Small intestine (tissue), 7 donors: ENCODE data around the gene RAB6C. TPM values are rescaled to one million over a fixed set of nuclear protein-coding genes. Genes with fewer than 3 reads are reported as not detected.
"Not testable (repeated sequence)": the region's sequence is repeated elsewhere in the genome, so short reads cannot be mapped to it uniquely, and the experiment has no call there.

Source experiments
- DNase-seq, 2 donors: peaks; one replicate each; pipeline versions ENCODE4 v3.0.0 to v3.0.0-alpha.2; 2013
- FAIRE-seq: peaks from 2 replicates; lab custom pipeline; 2012; peaks lifted over from hg19 to GRCh38; lab: Jason Lieb, UNC
- H3K27ac ChIP-seq, 3 donors: one replicate each; pipeline ENCODE4 v1.5.1; 2013; ENCODE audit warnings: low read length in 2 of 3, mild to moderate bottlenecking in 2 of 3, control low read depth in 1 of 3, inconsistent platforms in 1 of 3, low read depth in 1 of 3, moderate library complexity in 1 of 3
- H3K27me3 ChIP-seq, 3 donors: one replicate each; pipeline ENCODE4 v1.6.1; 2013; ENCODE audit warnings: low read length in 3 of 3, inconsistent platforms in 1 of 3; ENCODE audit not compliant: control insufficient read depth in 3 of 3, insufficient read depth in 3 of 3
- H3K36me3 ChIP-seq, 3 donors: one replicate each; pipeline ENCODE4 v1.6.1; 2013; ENCODE audit warnings: low read length in 3 of 3, inconsistent platforms in 1 of 3, low read depth in 1 of 3, mild to moderate bottlenecking in 1 of 3, moderate library complexity in 1 of 3; ENCODE audit not compliant: control insufficient read depth in 3 of 3, insufficient read depth in 2 of 3
- H3K4me1 ChIP-seq, 3 donors: one replicate each; pipeline ENCODE4 v1.6.1; 2013; ENCODE audit warnings: low read length in 2 of 3, inconsistent platforms in 1 of 3, low read depth in 1 of 3, mild to moderate bottlenecking in 1 of 3, moderate library complexity in 1 of 3; ENCODE audit not compliant: control insufficient read depth in 3 of 3, insufficient read depth in 2 of 3
- H3K4me3 ChIP-seq, 3 donors: one replicate each; pipeline ENCODE4 v1.5.1; 2013; ENCODE audit warnings: low read length in 3 of 3, control low read depth in 1 of 3, inconsistent platforms in 1 of 3, low read depth in 1 of 3, mild to moderate bottlenecking in 1 of 3, moderate library complexity in 1 of 3
- H3K9me3 ChIP-seq, 2 donors: one replicate each; pipeline ENCODE4 v1.6.1; 2013; ENCODE audit warnings: low read depth in 1 of 2, low read length in 1 of 2; ENCODE audit not compliant: control insufficient read depth in 2 of 2, insufficient read depth in 1 of 2
- WGBS, 3 donors: extraction: QIAGEN DNeasy Blood & Tissue Kit; methylation state at CpG; one replicate each; pipeline ENCODE4 v1.1.7; 2013; 5-methylcytosine and 5-hydroxymethylcytosine counted together
- polyA plus RNA-seq, 4 donors: library from polyadenylated mRNA; stranded (reverse) in 3 of 4; unstranded in 1 of 4; fragments of 200-250 nt in 3 of 4; fragments of 120-200 nt in 1 of 4; gene quantifications; one replicate each; pipeline versions ENCODE4 v1.2.1 to v1.2.3, GENCODE V29; 2013
- donor health status: healthy with polysubstance abuse.
- donor health status: control.
- donor health status: control.
- donor health status: Bipolar disorder and iron deficiency.
- donor health status: healthy.

Gene RAB6C
- polyA plus RNA-seq, 4 donors = 0.07 to 0.09 TPM; not detected in 2

- WGBS, 3 donors = 67 to 74% (median 70%) methylated on average over 6 of the region's 6 CpGs
- not testable (repeated sequence) for H3K4me1 ChIP-seq, H3K27ac ChIP-seq, H3K36me3 ChIP-seq, DNase-seq, H3K9me3 ChIP-seq, FAIRE-seq, H3K4me3 ChIP-seq, H3K27me3 ChIP-seq
Measured at GRCh38 chr2:129998771-129999170, 19.3 kb downstream of the RAB6C start.

DNA sequence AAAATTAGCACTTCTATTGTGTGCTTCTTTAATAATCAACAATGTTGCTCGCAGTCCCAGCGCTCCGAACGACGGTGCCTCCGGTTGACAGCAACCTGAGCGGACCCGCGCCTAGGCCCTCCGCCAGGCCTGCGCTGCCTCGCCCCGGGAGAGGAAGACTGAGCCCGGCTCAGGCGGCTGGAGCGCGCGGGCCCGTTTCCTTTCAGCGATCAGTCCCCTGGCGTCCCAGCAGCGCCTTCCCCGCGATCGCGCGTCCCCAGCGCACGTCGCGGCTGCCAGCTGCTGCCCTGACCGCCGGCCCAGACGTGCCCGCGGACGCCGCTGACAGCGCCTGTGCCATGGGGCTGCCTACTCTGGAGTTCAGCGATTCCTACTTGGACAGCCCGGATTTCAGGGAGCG is 26.4 kb downstream of the RAB6C start:
- not testable (repeated sequence) for H3K4me3 ChIP-seq, H3K9me3 ChIP-seq, FAIRE-seq, H3K27ac ChIP-seq, H3K36me3 ChIP-seq, H3K4me1 ChIP-seq, DNase-seq, H3K27me3 ChIP-seq
- WGBS, 3 donors = 9 to 28% (median 24%) methylated on average over 25 to 39 of the region's 42 CpGs

DNA sequence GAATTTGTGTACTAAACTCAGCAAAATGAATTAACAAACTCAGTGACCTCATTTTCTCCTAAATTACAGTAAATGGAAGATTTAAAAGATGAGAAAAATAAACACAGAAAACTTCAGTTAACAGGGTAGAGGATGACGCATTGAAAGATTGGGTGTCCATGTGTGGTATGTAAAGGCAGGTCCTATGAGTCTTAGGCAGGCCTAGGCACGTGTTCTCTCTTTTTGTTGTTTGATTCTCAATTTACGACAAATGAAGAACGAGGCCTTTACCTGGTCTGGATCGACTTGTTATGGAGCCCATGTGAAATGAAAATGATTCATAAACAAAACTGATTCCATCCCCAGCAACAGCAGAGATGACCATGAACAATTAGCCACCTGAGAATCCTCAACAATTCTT is 37.2 kb downstream of the RAB6C start:
- H3K4me1 ChIP-seq, H3K36me3 ChIP-seq, H3K4me3 ChIP-seq, DNase-seq, H3K27me3 ChIP-seq, H3K9me3 ChIP-seq, H3K27ac ChIP-seq, FAIRE-seq: not testable (repeated sequence)
- 56 to 83% (median 60%) methylated on average over 5 of the region's 5 CpGs for WGBS, 3 donors

DNA sequence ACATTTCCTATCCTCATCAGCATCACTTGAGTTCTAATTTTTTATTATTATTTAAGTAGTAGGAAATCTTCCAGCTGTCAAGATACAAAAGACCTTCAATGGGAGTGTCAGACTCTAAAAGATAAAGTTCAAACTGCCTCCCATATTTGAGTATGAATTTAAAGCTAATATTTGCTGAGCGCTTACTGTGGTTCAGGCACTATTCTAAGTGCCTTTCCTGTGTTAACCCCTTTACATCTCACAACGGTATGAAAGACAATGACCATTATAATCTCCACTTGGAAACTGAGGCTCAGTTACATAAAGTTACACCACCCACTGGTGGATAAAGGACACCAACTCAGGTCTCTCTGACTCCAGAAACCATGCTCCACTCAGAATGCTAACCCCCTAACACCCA is 39.9 kb downstream of the RAB6C start:
- FAIRE-seq = no peak
- Histone ChIP-seq H3K27me3 (peaks cover 0 to 2% (median 0%) of the 10 kb centered on the region in 3 donors), H3K36me3 (no peaks in the 10 kb centered on the region), H3K4me3 (no peak overlapping the region), H3K9me3 (peaks cover 0 to 6% of the 10 kb centered on the region in 2 donors), H3K27ac (no peak overlapping the region), H3K4me1 (no peaks in the 10 kb centered on the region)
- no peak for DNase-seq
- 32 to 63% (median 57%) methylated on average over 2 of the region's 2 CpGs for WGBS, 3 donors

- WGBS, 3 donors = 4 to 15% (median 11%) methylated on average over 1 of the region's 1 CpG
- FAIRE-seq, H3K9me3 ChIP-seq, H3K36me3 ChIP-seq, H3K27ac ChIP-seq, DNase-seq, H3K4me1 ChIP-seq, H3K4me3 ChIP-seq, H3K27me3 ChIP-seq: not testable (repeated sequence)
Measured at GRCh38 chr2:130020069-130020468, 40.6 kb downstream of the RAB6C start.

DNA sequence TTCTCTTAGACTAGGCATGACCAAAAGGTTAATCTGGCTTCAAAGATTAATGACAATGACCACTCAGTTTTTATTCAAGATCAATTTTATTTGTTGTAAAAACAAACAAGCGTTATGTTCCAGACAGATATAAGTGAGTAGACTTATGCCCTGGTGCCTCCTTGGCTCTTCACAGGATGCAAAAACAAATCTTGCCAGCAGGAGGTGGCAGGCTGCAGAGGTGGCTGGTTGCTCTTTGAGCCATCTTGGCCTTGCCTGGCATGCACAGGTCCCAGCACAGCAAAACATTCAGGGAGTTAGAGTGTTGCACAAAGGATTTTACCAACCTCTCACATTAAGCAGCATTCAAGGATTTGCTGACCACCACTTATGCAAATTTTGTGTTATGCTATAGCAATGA is 46.5 kb downstream of the RAB6C start:
- H3K27ac ChIP-seq, H3K9me3 ChIP-seq, H3K4me1 ChIP-seq, H3K27me3 ChIP-seq, H3K36me3 ChIP-seq, H3K4me3 ChIP-seq, FAIRE-seq: not testable (repeated sequence)
- WGBS, 3 donors = 53 to 64% (median 55%) methylated on average over 1 of the region's 1 CpG
- peak; percentile 2 for DNase-seq

Other genes starting within 250 kb of the RAB6C start
- gene POTEF, start 149.6 kb downstream of the RAB6C start, polyA plus RNA-seq = not detected
- gene CCDC74B, start 165.4 kb downstream of the RAB6C start, polyA plus RNA-seq = 1 to 10 TPM in 1 of 4 donors, under 1 TPM in 1, not detected in 2; 0.81 to 1.5 TPM
- gene SMPD4, start 201.9 kb downstream of the RAB6C start, polyA plus RNA-seq = 10 to 100 TPM; 23.8 to 46.7 (median 32.6) TPM
- gene MZT2B, start 202.6 kb downstream of the RAB6C start, polyA plus RNA-seq = 100 to 1,000 TPM; 161 to 317 (median 245) TPM
- 1 to 10 TPM in 1 of 4 donors, under 1 TPM in 1, not detected in 2; 0.12 to 2.4 TPM for gene TUBA3E, start 218.8 kb downstream of the RAB6C start, polyA plus RNA-seq